Nephron (organoid): Measurements from ENCODE around the gene STAC2.
"Not testable (repeated sequence)": the region's sequence is repeated elsewhere in the genome, so short reads cannot be mapped to it uniquely, and the experiment has no call there.

Source experiments
- H3K27ac Mint-ChIP-seq, 3 experiments: 2 replicates each; pipeline ENCODE4 v1.8.0; 2020; ENCODE audit warnings: mixed read lengths in 3 of 3, mild to moderate bottlenecking in 2 of 3, moderate library complexity in 1 of 3
- H3K27me3 Mint-ChIP-seq: 2 replicates; pipeline ENCODE4 v1.8.0; 2021; ENCODE audit warnings: low read depth, mild to moderate bottlenecking, moderate library complexity, mixed read lengths
- H3K36me3 Mint-ChIP-seq: 2 replicates; pipeline ENCODE4 v1.8.0; 2020; ENCODE audit warnings: low read depth, mixed read lengths
- H3K4me1 Mint-ChIP-seq: 2 replicates; pipeline ENCODE4 v1.8.0; 2020; ENCODE audit warnings: mixed read lengths
- H3K4me3 Mint-ChIP-seq, 3 experiments: 2 replicates each; pipeline ENCODE4 v1.8.0; 2020; ENCODE audit warnings: mild to moderate bottlenecking in 3 of 3, mixed read lengths in 3 of 3, moderate library complexity in 2 of 3
- H3K9me3 Mint-ChIP-seq: 2 replicates; pipeline ENCODE4 v1.8.0; 2020; ENCODE audit warnings: mixed read lengths
- CTCF ChIP-seq, 3 experiments: fragments of 200-600 bp; sonication (generic); IDR thresholded peaks; one replicate each; pipeline ENCODE4 v1.5.0; 2021; ENCODE audit warnings: antibody characterized with exemption in 3 of 3; ENCODE audit not compliant: unreplicated experiment in 3 of 3

The STAC2 gene

DNA sequence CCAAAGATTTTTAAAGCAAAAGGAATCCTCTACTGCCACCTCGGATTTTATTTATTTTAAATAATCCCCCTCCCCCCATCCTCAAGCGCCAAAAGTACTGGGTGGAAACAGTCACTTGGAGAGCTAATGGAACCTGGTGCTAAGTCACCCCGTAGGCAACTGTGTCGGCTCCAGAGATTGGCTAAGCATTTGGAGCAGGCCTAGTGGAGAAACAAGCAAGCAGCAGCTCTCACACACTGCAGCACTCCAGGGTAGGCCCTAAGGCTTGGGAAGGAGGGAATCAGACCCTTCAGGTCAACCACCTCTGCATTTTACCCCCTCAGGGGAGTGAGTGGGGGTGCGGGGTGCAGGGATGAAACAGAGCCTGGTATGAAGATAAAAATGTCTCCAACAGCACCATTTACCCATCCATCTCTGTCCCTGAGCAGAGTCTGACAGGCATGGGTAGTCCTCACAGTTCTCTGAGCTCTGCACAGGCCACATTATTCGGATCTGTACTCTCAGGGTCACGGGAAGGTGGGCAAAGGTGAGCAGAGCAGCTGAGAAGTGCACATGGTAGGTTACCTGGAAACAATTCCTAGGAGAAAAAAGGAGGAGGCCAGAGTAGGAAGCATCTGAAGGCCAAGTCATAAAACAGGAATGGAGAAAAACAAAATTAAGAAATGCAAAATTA is 27.2 kb upstream of the STAC2 start:
- H3K4me3 Mint-ChIP-seq, result no peak overlapping the region
- H3K27me3 Mint-ChIP-seq, result no peaks in the 10 kb centered on the region
- H3K4me1 Mint-ChIP-seq, result no peaks in the 10 kb centered on the region
- no peaks in the 10 kb centered on the region for H3K9me3 Mint-ChIP-seq
- no peak for TF ChIP-seq CTCF (IDR thresholded peaks at IDR 0.05; ENCODE audit: unreplicated experiment in 3 of 3)
- H3K27ac Mint-ChIP-seq, result no peak overlapping the region
- peaks cover 37% of the 10 kb centered on the region for H3K36me3 Mint-ChIP-seq

DNA sequence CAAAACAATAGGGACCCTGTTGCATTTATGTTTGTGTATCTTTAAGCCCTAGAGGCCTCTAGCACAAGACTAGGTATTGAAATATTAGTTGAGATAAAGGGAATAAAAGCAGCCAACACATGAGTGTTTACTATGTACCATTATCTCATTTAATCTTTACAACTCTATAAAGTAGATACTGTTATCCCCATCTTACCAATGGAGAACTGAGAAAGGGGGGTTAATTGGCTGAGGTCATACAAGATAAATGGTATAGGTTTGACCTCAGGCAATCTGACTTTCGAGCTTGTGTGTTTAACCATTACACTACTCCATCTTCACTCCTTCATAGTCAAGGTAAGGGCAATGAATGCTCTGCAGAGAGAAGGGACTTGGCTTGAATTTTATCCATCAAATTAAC is 26.3 kb upstream of the STAC2 start:
- Mint-ChIP-seq H3K4me3 (no peak overlapping the region), H3K27ac (no peak overlapping the region), H3K36me3 (peaks cover 28% of the 10 kb centered on the region), H3K4me1 (no peaks in the 10 kb centered on the region), H3K9me3 (no peaks in the 10 kb centered on the region), H3K27me3 (no peaks in the 10 kb centered on the region)
- TF ChIP-seq CTCF (IDR thresholded peaks at IDR 0.05; ENCODE audit: unreplicated experiment in 3 of 3), result no peak

- not testable (repeated sequence) for H3K4me1 Mint-ChIP-seq, H3K27me3 Mint-ChIP-seq, H3K4me3 Mint-ChIP-seq, H3K9me3 Mint-ChIP-seq, H3K27ac Mint-ChIP-seq
- H3K36me3 Mint-ChIP-seq, result peaks cover 22% of the 10 kb centered on the region
These were observed 24.3 kb upstream of the STAC2 start for GRCh38 chr17:39250076-39250475.

- Mint-ChIP-seq H3K27ac (no peak overlapping the region), H3K36me3 (peaks cover 4% of the 10 kb centered on the region), H3K27me3 (peaks cover 3% of the 10 kb centered on the region), H3K9me3 (no peaks in the 10 kb centered on the region), H3K4me3 (no peak overlapping the region), H3K4me1 (peaks cover 5% of the 10 kb centered on the region)
- TF ChIP-seq CTCF (IDR thresholded peaks at IDR 0.05; ENCODE audit: unreplicated experiment in 3 of 3), result no peak
These were observed 20.5 kb upstream of the STAC2 start for GRCh38 chr17:39246274-39246673.

- H3K36me3 Mint-ChIP-seq, result no peaks in the 10 kb centered on the region
- peaks cover 5% of the 10 kb centered on the region for H3K4me1 Mint-ChIP-seq
- no peak overlapping the region for H3K4me3 Mint-ChIP-seq
- no peaks in the 10 kb centered on the region for H3K9me3 Mint-ChIP-seq
- TF ChIP-seq CTCF (IDR thresholded peaks at IDR 0.05; ENCODE audit: unreplicated experiment in 3 of 3), result peak; percentile 91 to 94 (median 94)
- peaks cover 6% of the 10 kb centered on the region for H3K27me3 Mint-ChIP-seq
- H3K27ac Mint-ChIP-seq, result peak overlapping the region in 2 of 3 experiments; percentile 39 to 58
These were observed 19.1 kb upstream of the STAC2 start for GRCh38 chr17:39244600-39245570.

- no peak for TF ChIP-seq CTCF (IDR thresholded peaks at IDR 0.05; ENCODE audit: unreplicated experiment in 3 of 3)
- no peak overlapping the region for H3K4me3 Mint-ChIP-seq
- H3K27me3 Mint-ChIP-seq, result peaks cover 12% of the 10 kb centered on the region
- peaks cover 5% of the 10 kb centered on the region for H3K4me1 Mint-ChIP-seq
- H3K27ac Mint-ChIP-seq, result no peak overlapping the region
- no peaks in the 10 kb centered on the region for H3K36me3 Mint-ChIP-seq
- H3K9me3 Mint-ChIP-seq, result no peaks in the 10 kb centered on the region
These were observed 18.4 kb upstream of the STAC2 start for GRCh38 chr17:39244016-39244599.
